ENCODE measurements around the gene ATP6AP1.

The ATP6AP1 gene

GRCh38 chrX:154476821-154477220, 48.3 kb downstream of the ATP6AP1 start:
- no peak for TF ChIP-seq CTCF (conservative IDR thresholded peaks at IDR 0.05; ENCODE audit: low read depth, low read length)
- H3K4me3 ChIP-seq (ENCODE audit: low read depth, low read length), result no peak overlapping the region
- no peak for DNase-seq (ENCODE audit: low read depth)

- DNase-seq (ENCODE audit: low read depth), result no peak
- no peak for TF ChIP-seq CTCF (conservative IDR thresholded peaks at IDR 0.05; ENCODE audit: low read depth, low read length)
Observed at GRCh38 chrX:154477891-154478477, 49.5 kb downstream of the ATP6AP1 start.

GRCh38 chrX:154478728-154479622, 50.5 kb downstream of the ATP6AP1 start, which contains the start of gene LAGE3:
Gene LAGE3, minus strand, starts transcription at chrX:154479281. Its CDS starts 366 bp downstream, at chrX:154478915.
- H3K4me3 ChIP-seq (ENCODE audit: low read depth, low read length), result peak within 1 kb of the TSS; percentile 62
- no peak for TF ChIP-seq CTCF (conservative IDR thresholded peaks at IDR 0.05; ENCODE audit: low read depth, low read length)
- DNase-seq (ENCODE audit: low read depth), result peak; percentile 93

More at GRCh38 chrX:154477891-154478477, 49.5 kb downstream of the ATP6AP1 start:
- peak overlapping the region; percentile 62 for H3K4me3 ChIP-seq (ENCODE audit: low read depth, low read length)

- no peak overlapping the region for H3K4me3 ChIP-seq (ENCODE audit: low read depth, low read length)
- DNase-seq (ENCODE audit: low read depth), result no peak
- TF ChIP-seq CTCF (conservative IDR thresholded peaks at IDR 0.05; ENCODE audit: low read depth, low read length), result no peak
Observed at GRCh38 chrX:154481195-154481594, 52.7 kb downstream of the ATP6AP1 start.

GRCh38 chrX:154481911-154482601, 53.6 kb downstream of the ATP6AP1 start:
- no peak for DNase-seq (ENCODE audit: low read depth)
- H3K4me3 ChIP-seq (ENCODE audit: low read depth, low read length), result no peak overlapping the region
- no peak for TF ChIP-seq CTCF (conservative IDR thresholded peaks at IDR 0.05; ENCODE audit: low read depth, low read length)

- DNase-seq (ENCODE audit: low read depth), result no peak
- no peak overlapping the region for H3K4me3 ChIP-seq (ENCODE audit: low read depth, low read length)
- no peak for TF ChIP-seq CTCF (conservative IDR thresholded peaks at IDR 0.05; ENCODE audit: low read depth, low read length)
Observed at GRCh38 chrX:154482786-154483185, 54.3 kb downstream of the ATP6AP1 start.
